ENCODE measurements around the gene PDIA6.
"Not testable (repeated sequence)": the region's sequence is repeated elsewhere in the genome, so short reads cannot be mapped to it uniquely, and the experiment has no call there.

PDIA6 gene

GRCh38 chr2:10806543-10806942 lies 6.0 kb downstream of the PDIA6 start:
- no peak for DNase-seq

- DNase-seq = not testable (repeated sequence)
These were observed 6.6 kb downstream of the PDIA6 start for GRCh38 chr2:10805990-10806389.

- DNase-seq = no peak
These were observed 9.9 kb downstream of the PDIA6 start for GRCh38 chr2:10802657-10803056.

GRCh38 chr2:10800163-10800562 lies 12.4 kb downstream of the PDIA6 start:
- no peak for DNase-seq

GRCh38 chr2:10798783-10799182 lies 13.8 kb downstream of the PDIA6 start:
- no peak for DNase-seq

- no peak for DNase-seq
These were observed 15.9 kb downstream of the PDIA6 start for GRCh38 chr2:10796703-10797102.

GRCh38 chr2:10795508-10796046 lies 17.0 kb downstream of the PDIA6 start:
- no peak for DNase-seq

- DNase-seq = no peak
These were observed 17.7 kb downstream of the PDIA6 start for GRCh38 chr2:10794876-10795275.

GRCh38 chr2:10793816-10794215 lies 18.8 kb downstream of the PDIA6 start:
- DNase-seq = no peak

GRCh38 chr2:10792660-10793400 lies 19.8 kb downstream of the PDIA6 start:
- no peak for DNase-seq

- no peak for DNase-seq
These were observed 20.5 kb downstream of the PDIA6 start for GRCh38 chr2:10792001-10792634.

- no peak for DNase-seq
These were observed 22.2 kb downstream of the PDIA6 start for GRCh38 chr2:10790228-10790973.

- no peak for DNase-seq
These were observed 23.7 kb downstream of the PDIA6 start for GRCh38 chr2:10788855-10789254.

GRCh38 chr2:10787176-10787968 lies 25.2 kb downstream of the PDIA6 start:
- no peak for DNase-seq

- DNase-seq = no peak
These were observed 26.2 kb downstream of the PDIA6 start for GRCh38 chr2:10786240-10786982.

GRCh38 chr2:10785260-10785659 lies 27.3 kb downstream of the PDIA6 start:
- DNase-seq = no peak

- no peak for DNase-seq
These were observed 27.9 kb downstream of the PDIA6 start for GRCh38 chr2:10784719-10785118.

GRCh38 chr2:10783421-10783820 lies 29.2 kb downstream of the PDIA6 start:
- DNase-seq = no peak

GRCh38 chr2:10781746-10782145 lies 30.8 kb downstream of the PDIA6 start:
- DNase-seq = no peak

- DNase-seq = not testable (repeated sequence)
These were observed 31.8 kb downstream of the PDIA6 start for GRCh38 chr2:10780821-10781220.

GRCh38 chr2:10780491-10780820 lies 32.1 kb downstream of the PDIA6 start:
- DNase-seq = no peak

All from cerebellar nuclear complex (tissue), 1 donor.